ENCODE data around the gene SIK3.
A peak's percentile ranks its signal among the peaks of the same experiment; 100 is the strongest.
"Not testable (repeated sequence)": the region's sequence is repeated elsewhere in the genome, so short reads cannot be mapped to it uniquely, and the experiment has no call there.

The SIK3 gene

GRCh38 chr11:116835042-116835772 is 263.0 kb downstream of the SIK3 start:
- H3K4me3 ChIP-seq (ENCODE audit: control insufficient read depth, low read depth, low read length): peak overlapping the region; percentile 7
- peak; percentile 17 for DNase-seq (ENCODE audit: low read depth)

GRCh38 chr11:116834535-116835041 is 263.6 kb downstream of the SIK3 start:
- H3K4me3 ChIP-seq (ENCODE audit: control insufficient read depth, low read depth, low read length); DNase-seq (ENCODE audit: low read depth): not testable (repeated sequence)

More at GRCh38 chr11:116835042-116835772, 263.0 kb downstream of the SIK3 start:
- no peak for TF ChIP-seq CTCF (conservative IDR thresholded peaks at IDR 0.05; ENCODE audit: control insufficient read depth, insufficient read depth, low read depth, low read length)

GRCh38 chr11:116833816-116834534 is 264.3 kb downstream of the SIK3 start:
- H3K4me3 ChIP-seq (ENCODE audit: control insufficient read depth, low read depth, low read length): no peak overlapping the region
- DNase-seq (ENCODE audit: low read depth): no peak
- TF ChIP-seq CTCF (conservative IDR thresholded peaks at IDR 0.05; ENCODE audit: control insufficient read depth, insufficient read depth, low read depth, low read length): no peak

GRCh38 chr11:116833491-116833815 is 264.8 kb downstream of the SIK3 start:
- DNase-seq (ENCODE audit: low read depth): no peak
- no peak for TF ChIP-seq CTCF (conservative IDR thresholded peaks at IDR 0.05; ENCODE audit: control insufficient read depth, insufficient read depth, low read depth, low read length)
- H3K4me3 ChIP-seq (ENCODE audit: control insufficient read depth, low read depth, low read length): no peak overlapping the region

GRCh38 chr11:116832350-116833290 is 265.6 kb downstream of the SIK3 start:
- DNase-seq (ENCODE audit: low read depth): no peak
- no peak for TF ChIP-seq CTCF (conservative IDR thresholded peaks at IDR 0.05; ENCODE audit: control insufficient read depth, insufficient read depth, low read depth, low read length)
- H3K4me3 ChIP-seq (ENCODE audit: control insufficient read depth, low read depth, low read length): no peak overlapping the region

- DNase-seq (ENCODE audit: low read depth): no peak
- TF ChIP-seq CTCF (conservative IDR thresholded peaks at IDR 0.05; ENCODE audit: control insufficient read depth, insufficient read depth, low read depth, low read length): no peak
Observed at GRCh38 chr11:116831790-116832349, 266.4 kb downstream of the SIK3 start.

More at GRCh38 chr11:116831790-116832349, 266.4 kb downstream of the SIK3 start:
- H3K4me3 ChIP-seq (ENCODE audit: control insufficient read depth, low read depth, low read length): no peak overlapping the region
